PC-9 (cell line): Measurements from ENCODE around the gene MPPED2. TPM values are rescaled to one million over a fixed set of nuclear protein-coding genes. Genes with fewer than 3 reads are reported as not detected.

Experiments used
- BruUV-seq: library from RNA; stranded (reverse); fragments of 400-500 nt; replicated peaks from 2 replicates; lab custom pipeline; 2021; lab: Mats Ljungman, UMichigan
- CTCF ChIA-PET: fragments of 300-600 bp; sonication (Branson Sonifier 250); formaldehyde crosslinking; loops from one replicate; lab custom pipeline; 2022; ENCODE audit warnings: antibody characterized with exemption; lab: Charles Lee
- POLR2A ChIA-PET: fragments of 300-600 bp; sonication (Branson Sonifier 250); formaldehyde crosslinking; loops from one replicate; lab custom pipeline; 2022; ENCODE audit warnings: antibody characterized with exemption; ENCODE audit not compliant: unreplicated experiment; lab: Charles Lee
- DNase-seq, 2 experiments: peaks; one replicate each; pipeline versions ENCODE4 v3.0.0 to v3.0.0-alpha.2; 2015 to 2022; ENCODE audit warnings: mixed read lengths in 1 of 2
- H2AFZ ChIP-seq: fragments of 200-600 bp; sonication (generic); 2 replicates; pipeline ENCODE4 v1.8.1; 2017; ENCODE audit warnings: antibody characterized with exemption
- H3F3A ChIP-seq: fragments of 200-600 bp; sonication (generic); 2 replicates; pipeline ENCODE4 v1.8.1; 2017; ENCODE audit warnings: antibody characterized with exemption, mild to moderate bottlenecking, low read depth; ENCODE audit not compliant: insufficient read depth
- H3K27ac ChIP-seq: fragments of 200-600 bp; sonication (generic); 2 replicates; pipeline ENCODE4 v1.6.1; 2016; ENCODE audit warnings: mixed run types
- H3K27me3 ChIP-seq: fragments of 200-600 bp; sonication (generic); 2 replicates; pipeline ENCODE4 v1.6.1; 2016; ENCODE audit warnings: low read depth, mixed run types; ENCODE audit not compliant: insufficient read depth
- H3K36me3 ChIP-seq: fragments of 200-600 bp; sonication (generic); 2 replicates; pipeline ENCODE4 v1.6.1; 2016; ENCODE audit warnings: low read depth, mixed run types
- H3K4me1 ChIP-seq: fragments of 200-600 bp; sonication (generic); replicated peaks from 2 replicates; pipeline ENCODE4 v1.6.1; 2016; ENCODE audit warnings: mixed run types; ENCODE audit not compliant: insufficient read depth
- H3K4me2 ChIP-seq: fragments of 200-600 bp; sonication (generic); 2 replicates; pipeline ENCODE4 v1.6.1; 2017; ENCODE audit warnings: mixed run types
- H3K4me3 ChIP-seq: fragments of 200-600 bp; sonication (generic); 2 replicates; pipeline ENCODE4 v1.6.1; 2016; ENCODE audit warnings: mixed run types
- H3K79me2 ChIP-seq: fragments of 200-600 bp; sonication (generic); 2 replicates; pipeline ENCODE4 v1.6.1; 2017; ENCODE audit warnings: low read depth, mixed run types
- H3K9me2 ChIP-seq: fragments of 200-600 bp; sonication (generic); 2 replicates; pipeline ENCODE4 v1.8.1; 2017; ENCODE audit warnings: mild to moderate bottlenecking; ENCODE audit not compliant: insufficient read depth
- H3K9me3 ChIP-seq: fragments of 200-600 bp; sonication (generic); 2 replicates; pipeline ENCODE4 v1.8.1; 2016; ENCODE audit warnings: low read depth; ENCODE audit not compliant: insufficient read depth
- H4K20me1 ChIP-seq: fragments of 200-600 bp; sonication (generic); 2 replicates; pipeline ENCODE4 v1.8.1; 2017; ENCODE audit not compliant: insufficient read depth
- CTCF ChIP-seq: fragments of 200-600 bp; sonication (generic); conservative IDR thresholded peaks from 2 replicates; pipeline ENCODE4 v1.6.1; 2017; ENCODE audit warnings: mixed run types, antibody characterized with exemption, mild to moderate bottlenecking, moderate library complexity
- EZH2 ChIP-seq: fragments of 200-600 bp; sonication (generic); IDR thresholded peaks from 2 replicates; pipeline ENCODE4 v1.8.0; 2017; ENCODE audit warnings: antibody characterized with exemption, low read depth
- intact Hi-C: fragments of 100-400 bp; cut with micrococcal nuclease; formaldehyde crosslinking; loops from one replicate; pipeline ENCODE4 v1.10.0; 2022; ENCODE audit not compliant: unreplicated experiment
- total RNA-seq: library from RNA; stranded (reverse); gene quantifications from 2 replicates; pipeline ENCODE4 v1.2.3, GENCODE V29; 2021

The MPPED2 gene
- total RNA-seq, 1 experiment from 2014 or later: not detected

DNA sequence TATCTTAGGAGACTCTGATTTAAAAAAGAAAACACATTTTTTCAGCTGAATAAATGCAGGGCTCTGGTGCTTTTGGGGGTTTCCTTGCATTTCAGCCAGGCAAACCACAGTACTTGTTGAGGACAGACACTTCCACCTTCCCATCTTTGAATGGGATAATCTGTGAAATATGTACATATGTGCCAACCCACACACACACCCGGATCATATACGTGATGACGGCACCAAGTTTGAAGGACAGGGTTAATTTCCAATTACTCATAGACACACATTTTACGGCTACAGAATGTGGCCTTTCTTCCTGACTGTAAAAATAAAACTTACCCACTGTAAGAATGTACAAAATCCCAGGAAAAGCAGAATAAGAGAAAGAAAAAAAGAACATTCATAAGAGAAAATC is 104.4 kb downstream of the MPPED2 start:
- no peaks in the 10 kb centered on the region for H3F3A ChIP-seq
- no peak overlapping the region for H3K4me3 ChIP-seq
- H3K27ac ChIP-seq: no peak overlapping the region
- CTCF ChIA-PET: no interaction called here
- no peaks in the 10 kb centered on the region for H3K4me1 ChIP-seq
- no peaks in the 10 kb centered on the region for H3K9me2 ChIP-seq
- H3K9me3 ChIP-seq: no peaks in the 10 kb centered on the region
- POLR2A ChIA-PET: no interaction called here
- H3K4me2 ChIP-seq: no peak overlapping the region
- TF ChIP-seq CTCF (no peak), EZH2 (no peak)
- no peaks in the 10 kb centered on the region for H4K20me1 ChIP-seq
- BruUV-seq: no TSS peak
- DNase-seq: no peak
- no peaks in the 10 kb centered on the region for H3K36me3 ChIP-seq
- no peak overlapping the region for H2AFZ ChIP-seq
- intact Hi-C loops: no loop called here
- H3K79me2 ChIP-seq: no peaks in the 10 kb centered on the region
- peaks cover 76% of the 10 kb centered on the region for H3K27me3 ChIP-seq

DNA sequence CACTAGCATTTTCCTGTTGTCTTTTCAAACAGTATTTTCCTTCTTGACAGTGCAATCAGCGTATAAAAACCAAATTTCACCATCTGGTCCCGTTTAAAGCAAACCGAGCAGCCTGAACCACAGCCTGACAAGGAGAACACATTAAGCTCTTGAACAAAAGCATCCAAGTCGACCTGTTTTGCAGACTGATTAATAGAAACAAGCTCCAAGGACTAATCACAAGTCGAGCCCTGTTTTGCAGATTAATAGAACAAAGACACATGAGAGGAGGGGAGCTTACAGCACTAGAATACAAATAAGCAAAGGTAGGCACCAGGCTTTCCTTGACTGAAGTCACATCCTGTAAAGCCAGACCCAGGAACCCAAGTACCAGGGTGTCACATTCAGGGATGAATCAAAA is 104.8 kb downstream of the MPPED2 start:
- intact Hi-C loops: no loop called here
- Histone ChIP-seq H3K79me2 (no peaks in the 10 kb centered on the region), H3K36me3 (no peaks in the 10 kb centered on the region), H3K9me3 (no peaks in the 10 kb centered on the region), H3K4me1 (no peaks in the 10 kb centered on the region), H3K9me2 (no peaks in the 10 kb centered on the region), H3K4me3 (no peak overlapping the region), H4K20me1 (no peaks in the 10 kb centered on the region), H3K4me2 (no peak overlapping the region), H3K27me3 (peaks cover 72% of the 10 kb centered on the region), H3K27ac (no peak overlapping the region), H2AFZ (no peak overlapping the region), H3F3A (no peaks in the 10 kb centered on the region)
- ChIA-PET POLR2A (no interaction called here), CTCF (no interaction called here)
- no peak for DNase-seq
- TF ChIP-seq EZH2: no peak
- TF ChIP-seq CTCF: no peak
- no TSS peak for BruUV-seq

DNA sequence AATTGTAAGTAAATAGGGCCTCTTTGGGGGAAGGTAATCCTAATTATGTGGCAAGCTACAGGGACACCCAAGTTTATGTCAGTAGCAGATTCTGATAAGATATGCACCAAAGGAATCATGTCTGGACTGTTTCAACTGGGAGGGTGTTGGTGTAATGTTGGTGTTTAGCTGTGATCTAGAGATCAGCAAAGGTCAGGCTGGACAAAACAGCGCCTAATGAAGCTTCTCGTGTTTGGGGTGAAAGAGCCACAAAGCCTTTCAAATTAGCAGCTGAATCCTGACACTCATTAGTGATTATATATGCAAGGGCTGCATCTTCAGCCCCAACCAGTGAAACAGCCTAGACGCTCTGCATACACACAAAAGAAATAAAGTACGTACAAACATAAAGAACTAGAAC is 106.3 kb downstream of the MPPED2 start:
- Histone ChIP-seq H3K4me3 (no peak overlapping the region), H3K4me2 (no peak overlapping the region), H3K4me1 (no peaks in the 10 kb centered on the region), H3K27me3 (peaks cover 61% of the 10 kb centered on the region), H3F3A (no peaks in the 10 kb centered on the region), H3K79me2 (no peaks in the 10 kb centered on the region), H3K9me2 (no peaks in the 10 kb centered on the region), H3K36me3 (no peaks in the 10 kb centered on the region), H4K20me1 (no peaks in the 10 kb centered on the region), H3K27ac (no peak overlapping the region), H3K9me3 (no peaks in the 10 kb centered on the region), H2AFZ (no peak overlapping the region)
- BruUV-seq: no TSS peak
- DNase-seq: no peak
- POLR2A ChIA-PET: no interaction called here
- no peak for TF ChIP-seq EZH2
- no peak for TF ChIP-seq CTCF
- CTCF ChIA-PET: no interaction called here
- intact Hi-C loops: no loop called here
